ENCODE results near the gene OLFML2B. TPM values are rescaled to one million over a fixed set of nuclear protein-coding genes. Genes with fewer than 3 reads are reported as not detected.

Gene OLFML2B
- polyA plus RNA-seq, 1 of the 3 experiments (the other 2 are of a cell fraction), result 7.3 TPM

DNA sequence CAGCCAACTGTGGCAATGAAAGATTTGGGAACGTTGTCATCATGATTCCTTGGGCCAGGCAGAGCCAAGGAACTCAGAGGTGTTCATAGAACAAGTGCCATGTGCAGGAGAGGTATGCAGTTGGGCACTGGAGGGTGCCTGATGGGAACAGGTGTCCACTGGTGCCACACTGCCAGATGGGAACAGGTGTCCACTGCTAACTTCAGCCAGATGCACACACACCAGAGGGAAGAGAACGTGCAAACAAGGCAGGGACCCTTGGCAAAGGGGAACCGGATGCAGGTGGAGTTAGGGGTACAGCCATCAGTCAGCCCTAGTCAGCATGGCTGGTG lies 13.5 kb downstream of the OLFML2B start (continued):
- TF ChIP-seq, protein P1, sequence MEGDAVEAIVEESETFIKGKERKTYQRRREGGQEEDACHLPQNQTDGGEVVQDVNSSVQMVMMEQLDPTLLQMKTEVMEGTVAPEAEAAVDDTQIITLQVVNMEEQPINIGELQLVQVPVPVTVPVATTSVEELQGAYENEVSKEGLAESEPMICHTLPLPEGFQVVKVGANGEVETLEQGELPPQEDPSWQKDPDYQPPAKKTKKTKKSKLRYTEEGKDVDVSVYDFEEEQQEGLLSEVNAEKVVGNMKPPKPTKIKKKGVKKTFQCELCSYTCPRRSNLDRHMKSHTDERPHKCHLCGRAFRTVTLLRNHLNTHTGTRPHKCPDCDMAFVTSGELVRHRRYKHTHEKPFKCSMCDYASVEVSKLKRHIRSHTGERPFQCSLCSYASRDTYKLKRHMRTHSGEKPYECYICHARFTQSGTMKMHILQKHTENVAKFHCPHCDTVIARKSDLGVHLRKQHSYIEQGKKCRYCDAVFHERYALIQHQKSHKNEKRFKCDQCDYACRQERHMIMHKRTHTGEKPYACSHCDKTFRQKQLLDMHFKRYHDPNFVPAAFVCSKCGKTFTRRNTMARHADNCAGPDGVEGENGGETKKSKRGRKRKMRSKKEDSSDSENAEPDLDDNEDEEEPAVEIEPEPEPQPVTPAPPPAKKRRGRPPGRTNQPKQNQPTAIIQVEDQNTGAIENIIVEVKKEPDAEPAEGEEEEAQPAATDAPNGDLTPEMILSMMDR (IDR thresholded peaks at IDR 0.05), result no peak
- no peak for TF ChIP-seq ELF1 (IDR thresholded peaks at IDR 0.05)
- TF ChIP-seq RAD21 (IDR thresholded peaks at IDR 0.05; ENCODE audit: low read length), result no peak
- TF ChIP-seq, protein P2, sequence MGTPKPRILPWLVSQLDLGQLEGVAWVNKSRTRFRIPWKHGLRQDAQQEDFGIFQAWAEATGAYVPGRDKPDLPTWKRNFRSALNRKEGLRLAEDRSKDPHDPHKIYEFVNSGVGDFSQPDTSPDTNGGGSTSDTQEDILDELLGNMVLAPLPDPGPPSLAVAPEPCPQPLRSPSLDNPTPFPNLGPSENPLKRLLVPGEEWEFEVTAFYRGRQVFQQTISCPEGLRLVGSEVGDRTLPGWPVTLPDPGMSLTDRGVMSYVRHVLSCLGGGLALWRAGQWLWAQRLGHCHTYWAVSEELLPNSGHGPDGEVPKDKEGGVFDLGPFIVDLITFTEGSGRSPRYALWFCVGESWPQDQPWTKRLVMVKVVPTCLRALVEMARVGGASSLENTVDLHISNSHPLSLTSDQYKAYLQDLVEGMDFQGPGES (IDR thresholded peaks at IDR 0.05; ENCODE audit: low read depth, low read length), result no peak
- TF ChIP-seq, protein P3, sequence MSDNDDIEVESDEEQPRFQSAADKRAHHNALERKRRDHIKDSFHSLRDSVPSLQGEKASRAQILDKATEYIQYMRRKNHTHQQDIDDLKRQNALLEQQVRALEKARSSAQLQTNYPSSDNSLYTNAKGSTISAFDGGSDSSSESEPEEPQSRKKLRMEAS (IDR thresholded peaks at IDR 0.05; ENCODE audit: low read depth), result no peak
- TF ChIP-seq POLR2AphosphoS5 (IDR thresholded peaks at IDR 0.05; ENCODE audit: low read depth, low read length), result no peak
- no peak for TF ChIP-seq RCOR1 (IDR thresholded peaks at IDR 0.05; ENCODE audit: low read length)
- TF ChIP-seq MEF2A (IDR thresholded peaks at IDR 0.05; ENCODE audit: borderline replicate concordance, low read depth), result no peak
- TF ChIP-seq TAF1 (IDR thresholded peaks at IDR 0.05; ENCODE audit: borderline replicate concordance, low read depth, low read length), result no peak
- TF ChIP-seq CHD2 (IDR thresholded peaks at IDR 0.05; ENCODE audit: low read length, partially characterized antibody), result no peak
- no peak for TF ChIP-seq SIN3A (IDR thresholded peaks at IDR 0.05; ENCODE audit: borderline replicate concordance, low read depth, low read length)
- TF ChIP-seq, protein P4, sequence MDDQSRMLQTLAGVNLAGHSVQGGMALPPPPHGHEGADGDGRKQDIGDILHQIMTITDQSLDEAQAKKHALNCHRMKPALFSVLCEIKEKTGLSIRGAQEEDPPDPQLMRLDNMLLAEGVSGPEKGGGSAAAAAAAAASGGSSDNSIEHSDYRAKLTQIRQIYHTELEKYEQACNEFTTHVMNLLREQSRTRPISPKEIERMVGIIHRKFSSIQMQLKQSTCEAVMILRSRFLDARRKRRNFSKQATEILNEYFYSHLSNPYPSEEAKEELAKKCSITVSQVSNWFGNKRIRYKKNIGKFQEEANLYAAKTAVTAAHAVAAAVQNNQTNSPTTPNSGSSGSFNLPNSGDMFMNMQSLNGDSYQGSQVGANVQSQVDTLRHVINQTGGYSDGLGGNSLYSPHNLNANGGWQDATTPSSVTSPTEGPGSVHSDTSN (IDR thresholded peaks at IDR 0.05), result no peak

DNA sequence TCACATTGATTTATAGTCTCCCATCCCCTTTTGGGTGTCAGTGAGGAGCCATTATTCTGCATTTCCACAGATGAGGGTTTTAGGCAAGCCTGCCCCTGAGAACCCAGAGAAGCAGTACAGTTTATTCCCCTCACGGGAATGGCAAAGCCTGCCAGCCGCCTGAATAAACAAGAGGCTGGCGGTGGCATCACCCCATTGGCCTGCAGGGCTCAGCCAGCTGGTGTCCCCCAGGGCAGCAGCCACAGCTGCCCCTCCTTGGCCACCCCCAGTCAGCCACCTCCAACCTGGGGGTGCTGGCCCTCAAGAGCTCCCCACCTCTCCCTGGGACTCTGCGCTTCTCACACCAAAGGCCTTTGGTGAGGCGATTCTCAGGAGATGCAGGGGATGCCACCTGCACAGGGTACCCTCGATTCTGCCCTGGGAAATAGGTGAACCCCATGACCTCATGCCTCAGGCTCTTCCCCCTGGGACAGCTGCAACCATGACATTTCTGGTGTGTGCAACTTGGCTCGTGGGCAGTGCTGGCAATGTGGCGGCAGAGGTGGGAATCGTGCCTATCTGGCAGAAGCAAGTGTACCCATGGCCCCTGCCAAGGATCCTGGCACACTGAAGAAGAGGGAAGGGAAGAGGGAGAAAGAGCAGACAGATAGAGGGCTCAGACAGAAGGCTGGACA lies 14.0 kb downstream of the OLFML2B start:
- H3K4me2 ChIP-seq, result no peak overlapping the region
- H3K9me2 ChIP-seq, result no peaks in the 10 kb centered on the region
- no peak overlapping the region for H3K9ac ChIP-seq
- ChIA-PET CTCF (no interaction called here), POLR2A (no interaction called here)
- H3F3A ChIP-seq (replicated peaks; ENCODE audit: insufficient read depth), result no peaks in the 10 kb centered on the region
- no peaks in the 10 kb centered on the region for H3K9me3 ChIP-seq
- H3K4me3 ChIP-seq (ENCODE audit: low read depth in 2 of 2, low read length in 1 of 2), result no peak overlapping the region
- no peak for DNase-seq
- WGBS (ENCODE audit: low lambda C conversion rate), result 69% methylated on average over 7 of the region's 9 CpGs
- no peaks in the 10 kb centered on the region for H4K20me1 ChIP-seq (ENCODE audit: insufficient read depth)
- no peak overlapping the region for H2AFZ ChIP-seq (ENCODE audit: low read depth)
- peaks cover 0 to under 1% of the 10 kb centered on the region in 2 experiments; a peak in 1 of 4 replicates for H3K4me1 ChIP-seq (ENCODE audit: control insufficient read depth in 1 of 2, insufficient read depth in 2 of 2, low read depth in 1 of 2, low read length in 1 of 2)
- H3K79me2 ChIP-seq (ENCODE audit: insufficient read depth), result no peaks in the 10 kb centered on the region
- H3K36me3 ChIP-seq (replicated peaks in 1 of 2; ENCODE audit: control insufficient read depth in 1 of 2, insufficient read depth in 2 of 2, low read length in 1 of 2), result peaks cover 4 to 14% of the 10 kb centered on the region in 2 experiments
- H3K27ac ChIP-seq (ENCODE audit: low read depth in 2 of 2, low read length in 1 of 2), result no peak overlapping the region
- H3K27me3 ChIP-seq (ENCODE audit: insufficient read depth), result no peaks in the 10 kb centered on the region
- TF ChIP-seq, protein P5, sequence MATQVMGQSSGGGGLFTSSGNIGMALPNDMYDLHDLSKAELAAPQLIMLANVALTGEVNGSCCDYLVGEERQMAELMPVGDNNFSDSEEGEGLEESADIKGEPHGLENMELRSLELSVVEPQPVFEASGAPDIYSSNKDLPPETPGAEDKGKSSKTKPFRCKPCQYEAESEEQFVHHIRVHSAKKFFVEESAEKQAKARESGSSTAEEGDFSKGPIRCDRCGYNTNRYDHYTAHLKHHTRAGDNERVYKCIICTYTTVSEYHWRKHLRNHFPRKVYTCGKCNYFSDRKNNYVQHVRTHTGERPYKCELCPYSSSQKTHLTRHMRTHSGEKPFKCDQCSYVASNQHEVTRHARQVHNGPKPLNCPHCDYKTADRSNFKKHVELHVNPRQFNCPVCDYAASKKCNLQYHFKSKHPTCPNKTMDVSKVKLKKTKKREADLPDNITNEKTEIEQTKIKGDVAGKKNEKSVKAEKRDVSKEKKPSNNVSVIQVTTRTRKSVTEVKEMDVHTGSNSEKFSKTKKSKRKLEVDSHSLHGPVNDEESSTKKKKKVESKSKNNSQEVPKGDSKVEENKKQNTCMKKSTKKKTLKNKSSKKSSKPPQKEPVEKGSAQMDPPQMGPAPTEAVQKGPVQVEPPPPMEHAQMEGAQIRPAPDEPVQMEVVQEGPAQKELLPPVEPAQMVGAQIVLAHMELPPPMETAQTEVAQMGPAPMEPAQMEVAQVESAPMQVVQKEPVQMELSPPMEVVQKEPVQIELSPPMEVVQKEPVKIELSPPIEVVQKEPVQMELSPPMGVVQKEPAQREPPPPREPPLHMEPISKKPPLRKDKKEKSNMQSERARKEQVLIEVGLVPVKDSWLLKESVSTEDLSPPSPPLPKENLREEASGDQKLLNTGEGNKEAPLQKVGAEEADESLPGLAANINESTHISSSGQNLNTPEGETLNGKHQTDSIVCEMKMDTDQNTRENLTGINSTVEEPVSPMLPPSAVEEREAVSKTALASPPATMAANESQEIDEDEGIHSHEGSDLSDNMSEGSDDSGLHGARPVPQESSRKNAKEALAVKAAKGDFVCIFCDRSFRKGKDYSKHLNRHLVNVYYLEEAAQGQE (IDR thresholded peaks at IDR 0.05; ENCODE audit: low read depth, low read length), result no peak
- no peak for TF ChIP-seq RAD21 (IDR thresholded peaks at IDR 0.05; ENCODE audit: low read length)
- TF ChIP-seq ELF1 (IDR thresholded peaks at IDR 0.05), result no peak
- no peak for TF ChIP-seq RCOR1 (IDR thresholded peaks at IDR 0.05; ENCODE audit: low read length)
- TF ChIP-seq RXRA (IDR thresholded peaks at IDR 0.05; ENCODE audit: borderline replicate concordance, low read depth), result no peak
- TF ChIP-seq FOXM1 (IDR thresholded peaks at IDR 0.05; ENCODE audit: low read depth), result no peak
- no peak for TF ChIP-seq RFX5 (IDR thresholded peaks at IDR 0.05; ENCODE audit: low read length)
- TF ChIP-seq NRF1 (IDR thresholded peaks at IDR 0.05; ENCODE audit: low read depth, low read length), result no peak
- TF ChIP-seq SMC3 (IDR thresholded peaks at IDR 0.05; ENCODE audit: low read depth, low read length), result no peak
- TF ChIP-seq, protein P6, sequence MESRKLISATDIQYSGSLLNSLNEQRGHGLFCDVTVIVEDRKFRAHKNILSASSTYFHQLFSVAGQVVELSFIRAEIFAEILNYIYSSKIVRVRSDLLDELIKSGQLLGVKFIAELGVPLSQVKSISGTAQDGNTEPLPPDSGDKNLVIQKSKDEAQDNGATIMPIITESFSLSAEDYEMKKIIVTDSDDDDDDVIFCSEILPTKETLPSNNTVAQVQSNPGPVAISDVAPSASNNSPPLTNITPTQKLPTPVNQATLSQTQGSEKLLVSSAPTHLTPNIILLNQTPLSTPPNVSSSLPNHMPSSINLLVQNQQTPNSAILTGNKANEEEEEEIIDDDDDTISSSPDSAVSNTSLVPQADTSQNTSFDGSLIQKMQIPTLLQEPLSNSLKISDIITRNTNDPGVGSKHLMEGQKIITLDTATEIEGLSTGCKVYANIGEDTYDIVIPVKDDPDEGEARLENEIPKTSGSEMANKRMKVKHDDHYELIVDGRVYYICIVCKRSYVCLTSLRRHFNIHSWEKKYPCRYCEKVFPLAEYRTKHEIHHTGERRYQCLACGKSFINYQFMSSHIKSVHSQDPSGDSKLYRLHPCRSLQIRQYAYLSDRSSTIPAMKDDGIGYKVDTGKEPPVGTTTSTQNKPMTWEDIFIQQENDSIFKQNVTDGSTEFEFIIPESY (IDR thresholded peaks at IDR 0.05; ENCODE audit: borderline replicate concordance, low read depth), result no peak
- no peak for TF ChIP-seq EZH2phosphoT487 (IDR thresholded peaks at IDR 0.05; ENCODE audit: borderline replicate concordance, low read depth)
- TF ChIP-seq MEF2A (IDR thresholded peaks at IDR 0.05; ENCODE audit: borderline replicate concordance, low read depth), result no peak
- TF ChIP-seq, protein P3 (IDR thresholded peaks at IDR 0.05; ENCODE audit: low read depth), result no peak

Measured in SK-N-SH (cell line).